ENCODE data around the gene CPAMD8. TPM values are rescaled to one million over a fixed set of nuclear protein-coding genes. Genes with fewer than 3 reads are reported as not detected.

CPAMD8 gene
- total and polyA plus RNA-seq, 2 of the 8 experiments (the other 6 are each of a cell fraction or from before 2014, with no cell fraction given), result 6.1 to 9.2 TPM

DNA sequence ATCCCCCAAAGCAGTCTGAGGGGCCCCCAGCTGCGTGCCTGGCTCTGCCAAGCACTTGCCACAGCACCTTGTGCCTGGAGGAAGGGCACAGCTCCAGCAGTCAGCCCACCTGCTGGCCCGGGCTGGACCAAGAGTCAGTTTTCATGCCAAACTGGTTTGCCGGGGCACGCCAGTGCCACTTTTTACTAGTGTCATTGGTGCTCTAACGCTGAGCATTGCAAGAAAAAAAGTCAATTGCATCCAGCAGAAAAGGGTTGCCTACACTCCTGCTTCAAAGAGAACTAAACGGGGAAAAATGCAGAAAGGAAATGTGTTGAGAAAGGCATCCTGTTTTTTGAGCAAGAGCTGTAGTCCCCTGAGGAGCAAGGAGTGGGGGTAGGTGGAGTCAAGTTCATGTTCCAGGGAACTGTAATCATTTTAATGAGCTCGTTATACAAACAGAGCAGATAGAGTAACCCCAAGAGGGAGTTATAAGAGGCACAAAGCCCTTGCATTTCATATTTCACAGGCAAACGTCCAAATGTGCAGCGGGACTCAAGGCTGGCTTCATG, 69.4 kb downstream of the CPAMD8 start:
- Histone ChIP-seq H3K9me3 (ENCODE audit: insufficient read depth in 2 of 2, low read depth in 1 of 2, low read length in 1 of 2) (peaks cover 0 to 4% of the 10 kb centered on the region in 2 experiments; a peak in 1 of 4 replicates), H3K79me1 (ENCODE audit: low read depth, low read length) (no peaks in the 10 kb centered on the region), H3K18ac (ENCODE audit: extremely low read depth, low read length) (no peak overlapping the region), H3K23ac (ENCODE audit: insufficient read length) (no peak overlapping the region), H4K91ac (replicated peaks; ENCODE audit: insufficient read length, low read length) (no peak overlapping the region), H3K4ac (replicated peaks; ENCODE audit: insufficient read length, low read depth, low read length) (no peak overlapping the region), H3K9ac (replicated peaks in 1 of 4; ENCODE audit: extremely low read depth in 1 of 4, low read depth in 3 of 4, low read length in 3 of 4) (no peak overlapping the region), H2AK5ac (ENCODE audit: low read depth, low read length) (no peak overlapping the region), H3K27ac (ENCODE audit: low read depth, low read length) (no peak overlapping the region), H2BK120ac (replicated peaks; ENCODE audit: low read depth, low read length) (no peak overlapping the region), H2BK15ac (ENCODE audit: low read length) (no peak overlapping the region), H3K27me3 (replicated peaks in 1 of 4; ENCODE audit: control insufficient read depth in 3 of 4, extremely low read depth in 1 of 4, insufficient read depth in 3 of 4, low read length in 3 of 4) (no peaks in the 10 kb centered on the region), H2BK20ac (ENCODE audit: low read length) (no peak overlapping the region), H3K4me1 (replicated peaks in 1 of 4; ENCODE audit: control insufficient read depth in 3 of 4, insufficient read depth in 4 of 4, low read length in 3 of 4) (peaks cover 0 to 3% (median 0%) of the 10 kb centered on the region in 4 experiments; a peak in 2 of 7 replicates), H3K14ac (ENCODE audit: insufficient read length) (no peak overlapping the region), H3K79me2 (ENCODE audit: control insufficient read depth in 1 of 2, insufficient read depth in 2 of 2, low read length in 2 of 2) (no peaks in the 10 kb centered on the region), H3K4me3 (ENCODE audit: extremely low read depth in 1 of 4, insufficient read depth in 2 of 4, low read depth in 3 of 4, low read length in 4 of 4) (no peak overlapping the region), H3K56ac (replicated peaks; ENCODE audit: insufficient read length, low read depth, low read length) (no peak overlapping the region), H4K20me1 (replicated peaks in 1 of 2; ENCODE audit: control insufficient read depth in 1 of 2, insufficient read depth in 2 of 2, low read length in 2 of 2) (no peaks in the 10 kb centered on the region), H2AFZ (ENCODE audit: low read length) (no peak overlapping the region), H3K4me2 (ENCODE audit: insufficient read depth in 1 of 2, low read depth in 2 of 2, low read length in 2 of 2) (no peak overlapping the region), H2BK5ac (ENCODE audit: low read depth, low read length) (no peak overlapping the region), H3K23me2 (ENCODE audit: low read depth, low read length) (no peaks in the 10 kb centered on the region), H4K8ac (ENCODE audit: extremely low read depth, insufficient read depth, low read length) (no peak overlapping the region; the same call in 1 of the 2 replicates), H2BK12ac (ENCODE audit: low read depth, low read length) (no peak overlapping the region), H3K36me3 (ENCODE audit: control insufficient read depth in 2 of 4, insufficient read depth in 4 of 4, low read length in 3 of 4) (no peaks in the 10 kb centered on the region), H4K5ac (ENCODE audit: insufficient read length, low read depth, low read length) (no peak overlapping the region)
- ChIA-PET CTCF (ENCODE audit: partially characterized antibody) (interaction anchor here (0.7 kb wide), 1 partner anchor 239 kb away, joined by 3 read pairs; no protein-coding TSS in a partner anchor), POLR2A (ENCODE audit: partially characterized antibody) (no interaction called here)
- WGBS, 2 experiments (ENCODE audit: extremely low coverage in 1 of 2, insufficient coverage in 1 of 2, insufficient read length in 1 of 2, insufficient replicate concordance in 2 of 2, low coverage in 1 of 2, low lambda C conversion rate in 2 of 2, missing lambda C conversion rate in 1 of 2), result 83% methylated on average over 9 of the region's 9 CpGs; no CpG with 5 or more reads in 1 of the 2 experiments
- no peak for FAIRE-seq
- peak in 1 of 2 experiments; percentile 28 for DNase-seq (ENCODE audit: low read depth in 1 of 2, low spot score in 2 of 2)
- TF ChIP-seq RXRA (IDR thresholded peaks at IDR 0.05; ENCODE audit: insufficient read depth, low read depth, low read length) (no peak), TEAD4 (IDR thresholded peaks at IDR 0.05; ENCODE audit: low read depth, low read length) (no peak), HDAC2 (IDR thresholded peaks at IDR 0.05; ENCODE audit: borderline replicate concordance in 1 of 2, low read depth in 2 of 2, low read length in 2 of 2) (no peak)

Data from H1 (cell line).